Measurements from ENCODE around the gene IMMP2L. TPM values are rescaled to one million over a fixed set of nuclear protein-coding genes. Genes with fewer than 3 reads are reported as not detected.
A peak's percentile ranks its signal among the peaks of the same experiment; 100 is the strongest.

IMMP2L gene
- total RNA-seq, 1 donor from 2014 or later = 21.5 TPM

DNA sequence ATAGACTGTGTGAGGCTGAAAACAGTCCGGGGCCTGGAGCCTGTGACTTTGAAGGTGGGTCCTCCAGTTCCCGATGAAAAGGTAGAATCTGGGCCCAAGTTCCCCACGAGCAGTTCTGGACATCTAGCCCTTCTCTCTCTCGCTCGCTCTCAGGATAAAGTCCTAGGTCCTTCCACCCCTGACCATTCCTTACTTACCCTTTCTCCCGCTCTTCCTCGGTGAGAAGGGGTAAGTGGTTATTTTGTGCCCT lies 713 bp downstream of the IMMP2L start:
- Histone ChIP-seq H3K79me2 (ENCODE audit: low read depth) (no peaks in the 10 kb centered on the region), H3K4me1 (peaks cover 16% of the 10 kb centered on the region), H2AFZ (replicated peaks) (peak overlapping the region; percentile 89), H3K9ac (peak overlapping the region; percentile 44), H3K4me2 (peak overlapping the region; percentile 78), H3K9me3 (ENCODE audit: low read depth) (no peaks in the 10 kb centered on the region), H3K27ac (no peak overlapping the region), H3F3A (ENCODE audit: low read depth) (peaks cover 13% of the 10 kb centered on the region), H3K36me3 (no peaks in the 10 kb centered on the region), H3K27me3 (no peaks in the 10 kb centered on the region), H3K4me3 (peak overlapping the region; percentile 69), H4K20me1 (ENCODE audit: low read depth) (no peaks in the 10 kb centered on the region)
- Mint-ChIP-seq H3K9me3 (no peaks in the 10 kb centered on the region), H3K4me3 (peak overlapping the region; percentile 88), H3K27me3 (ENCODE audit: insufficient read depth, low read depth) (no peaks in the 10 kb centered on the region), H3K4me1 (peaks cover 16% of the 10 kb centered on the region), H3K27ac (no peak overlapping the region), H3K36me3 (peaks cover 8% of the 10 kb centered on the region)
- TF ChIP-seq EZH2 (IDR thresholded peaks at IDR 0.05) (no peak), CTCF (IDR thresholded peaks at IDR 0.05) (no peak), EZH2phosphoT487 (IDR thresholded peaks at IDR 0.05) (no peak)
- no peak for DNase-seq (ENCODE audit: low spot score)

- peak overlapping the region; percentile 78 for H3K4me2 ChIP-seq
- H3K9me3 Mint-ChIP-seq = no peaks in the 10 kb centered on the region
- no peaks in the 10 kb centered on the region for H3K9me3 ChIP-seq (ENCODE audit: low read depth)
- H3K27ac ChIP-seq = no peak overlapping the region
- H3K79me2 ChIP-seq (ENCODE audit: low read depth) = no peaks in the 10 kb centered on the region
- no peaks in the 10 kb centered on the region for H4K20me1 ChIP-seq (ENCODE audit: low read depth)
- H3K4me1 Mint-ChIP-seq = peaks cover 16% of the 10 kb centered on the region
- H2AFZ ChIP-seq (replicated peaks) = peak overlapping the region; percentile 31
- peaks cover 13% of the 10 kb centered on the region for H3F3A ChIP-seq (ENCODE audit: low read depth)
- peak; percentile 10 for DNase-seq (ENCODE audit: low spot score)
- no peaks in the 10 kb centered on the region for H3K27me3 ChIP-seq
- H3K4me1 ChIP-seq = peaks cover 16% of the 10 kb centered on the region
- peak overlapping the region; percentile 69 for H3K4me3 ChIP-seq
- TF ChIP-seq CTCF (IDR thresholded peaks at IDR 0.05) (no peak), EZH2 (IDR thresholded peaks at IDR 0.05) (peak; percentile 6)
- no peaks in the 10 kb centered on the region for H3K36me3 ChIP-seq
- no peak overlapping the region for H3K9ac ChIP-seq
- H3K4me3 Mint-ChIP-seq = peak overlapping the region; percentile 88
- no peak overlapping the region for H3K27ac Mint-ChIP-seq
- H3K27me3 Mint-ChIP-seq (ENCODE audit: insufficient read depth, low read depth) = no peaks in the 10 kb centered on the region
- H3K36me3 Mint-ChIP-seq = peaks cover 8% of the 10 kb centered on the region
Measured at GRCh38 chr7:111560773-111561653, 1.3 kb downstream of the IMMP2L start.

DNA sequence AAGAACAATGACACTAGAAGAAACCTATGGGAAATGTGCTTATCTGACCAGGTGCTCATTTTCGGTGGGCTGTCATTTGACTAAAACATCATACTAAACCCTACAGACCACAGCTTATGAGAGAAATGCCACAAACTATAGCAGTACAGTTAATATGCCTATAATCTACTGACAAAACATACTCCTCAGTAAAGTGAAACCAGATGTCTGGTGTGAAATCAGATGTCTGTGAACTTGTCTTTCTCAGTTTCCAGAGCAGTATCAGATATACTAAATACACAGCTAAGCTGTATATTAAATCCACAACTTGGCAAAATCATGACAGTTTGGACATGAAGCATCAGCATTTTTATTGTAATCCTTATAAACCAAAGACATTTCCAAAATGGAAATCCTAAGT lies 3.3 kb downstream of the IMMP2L start:
- Mint-ChIP-seq H3K4me3 (no peak overlapping the region), H3K27ac (no peak overlapping the region), H3K36me3 (peaks cover 16% of the 10 kb centered on the region), H3K27me3 (ENCODE audit: insufficient read depth, low read depth) (no peaks in the 10 kb centered on the region), H3K4me1 (peaks cover 16% of the 10 kb centered on the region), H3K9me3 (no peaks in the 10 kb centered on the region)
- Histone ChIP-seq H4K20me1 (ENCODE audit: low read depth) (no peaks in the 10 kb centered on the region), H2AFZ (replicated peaks) (no peak overlapping the region), H3K9ac (no peak overlapping the region), H3K4me1 (peaks cover 16% of the 10 kb centered on the region), H3K36me3 (no peaks in the 10 kb centered on the region), H3K4me2 (no peak overlapping the region), H3K27me3 (no peaks in the 10 kb centered on the region), H3K79me2 (ENCODE audit: low read depth) (no peaks in the 10 kb centered on the region), H3K27ac (no peak overlapping the region), H3F3A (ENCODE audit: low read depth) (peaks cover 13% of the 10 kb centered on the region), H3K9me3 (ENCODE audit: low read depth) (no peaks in the 10 kb centered on the region), H3K4me3 (no peak overlapping the region)
- no peak for DNase-seq (ENCODE audit: low spot score)
- TF ChIP-seq EZH2phosphoT487 (IDR thresholded peaks at IDR 0.05) = no peak
- no peak for TF ChIP-seq CTCF (IDR thresholded peaks at IDR 0.05)
- no peak for TF ChIP-seq EZH2 (IDR thresholded peaks at IDR 0.05)
